ENCODE results near the gene NFATC2.

The NFATC2 gene

DNA sequence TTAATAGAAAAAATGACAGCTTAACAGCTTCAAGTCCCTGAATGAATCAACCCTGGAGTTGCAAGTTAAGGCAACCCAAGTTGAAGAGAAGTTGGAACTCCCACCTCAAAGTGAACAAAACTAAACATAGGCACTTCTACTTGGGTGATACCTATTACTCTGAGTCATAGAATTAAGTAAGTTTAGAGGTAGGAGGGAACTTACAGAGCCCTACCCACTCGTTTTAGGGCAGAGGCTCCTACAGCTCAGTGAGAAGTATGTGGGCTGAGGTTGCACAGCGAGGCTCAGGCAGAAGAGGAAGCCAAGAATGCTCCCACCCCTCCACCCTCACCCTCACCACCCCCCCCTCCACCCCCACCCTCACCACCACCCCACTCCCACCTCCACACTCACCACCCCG, 42.2 kb downstream of the NFATC2 start:
- TF ChIP-seq, protein P1, sequence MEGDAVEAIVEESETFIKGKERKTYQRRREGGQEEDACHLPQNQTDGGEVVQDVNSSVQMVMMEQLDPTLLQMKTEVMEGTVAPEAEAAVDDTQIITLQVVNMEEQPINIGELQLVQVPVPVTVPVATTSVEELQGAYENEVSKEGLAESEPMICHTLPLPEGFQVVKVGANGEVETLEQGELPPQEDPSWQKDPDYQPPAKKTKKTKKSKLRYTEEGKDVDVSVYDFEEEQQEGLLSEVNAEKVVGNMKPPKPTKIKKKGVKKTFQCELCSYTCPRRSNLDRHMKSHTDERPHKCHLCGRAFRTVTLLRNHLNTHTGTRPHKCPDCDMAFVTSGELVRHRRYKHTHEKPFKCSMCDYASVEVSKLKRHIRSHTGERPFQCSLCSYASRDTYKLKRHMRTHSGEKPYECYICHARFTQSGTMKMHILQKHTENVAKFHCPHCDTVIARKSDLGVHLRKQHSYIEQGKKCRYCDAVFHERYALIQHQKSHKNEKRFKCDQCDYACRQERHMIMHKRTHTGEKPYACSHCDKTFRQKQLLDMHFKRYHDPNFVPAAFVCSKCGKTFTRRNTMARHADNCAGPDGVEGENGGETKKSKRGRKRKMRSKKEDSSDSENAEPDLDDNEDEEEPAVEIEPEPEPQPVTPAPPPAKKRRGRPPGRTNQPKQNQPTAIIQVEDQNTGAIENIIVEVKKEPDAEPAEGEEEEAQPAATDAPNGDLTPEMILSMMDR (IDR thresholded peaks at IDR 0.05; ENCODE audit: borderline replicate concordance, insufficient read depth, low read depth, low read length), result no peak

DNA sequence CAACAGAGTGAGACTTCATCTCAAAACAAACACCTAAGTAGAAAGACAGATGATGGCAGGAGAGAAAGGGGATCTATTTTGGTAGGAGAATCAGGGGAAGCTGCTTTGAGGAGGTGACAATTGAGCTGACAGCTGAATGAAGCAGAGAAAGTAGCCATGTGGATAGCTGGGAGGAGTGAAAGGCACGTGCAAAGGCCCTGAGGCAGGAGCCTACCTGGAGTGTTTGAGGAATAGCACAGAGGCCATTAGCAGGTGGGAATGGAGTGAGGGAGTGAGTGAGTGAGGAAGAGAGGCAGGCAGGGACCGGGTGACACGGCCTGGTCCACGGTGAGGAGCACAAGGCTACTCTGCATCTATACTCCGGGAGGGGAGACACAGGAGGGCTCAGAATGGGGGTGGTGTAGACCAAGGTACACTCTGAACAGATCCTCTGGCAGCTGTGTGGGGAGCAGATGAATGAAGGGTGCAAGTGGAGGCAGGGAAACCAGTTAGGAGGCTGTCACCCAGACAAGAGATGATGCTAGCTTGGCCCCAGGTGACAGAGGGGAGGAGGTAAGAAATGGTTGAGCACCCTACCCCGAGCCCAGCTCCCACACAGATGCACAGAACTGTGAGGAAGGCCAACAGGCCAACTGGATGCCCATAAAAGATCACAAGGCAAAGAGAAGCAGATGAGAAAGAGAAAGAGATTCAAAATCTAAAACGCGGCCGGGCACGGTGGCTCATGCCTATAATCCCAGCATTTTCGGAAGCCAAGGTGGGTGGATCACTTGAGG, 43.6 kb downstream of the NFATC2 start:
- TF ChIP-seq, protein P1 (IDR thresholded peaks at IDR 0.05; ENCODE audit: borderline replicate concordance, insufficient read depth, low read depth, low read length), result no peak

More for the DNA sequence above, 42.2 kb downstream of the NFATC2 start:
- no peak overlapping the region for H3K4me3 ChIP-seq (ENCODE audit: low read depth, low read length)

DNA sequence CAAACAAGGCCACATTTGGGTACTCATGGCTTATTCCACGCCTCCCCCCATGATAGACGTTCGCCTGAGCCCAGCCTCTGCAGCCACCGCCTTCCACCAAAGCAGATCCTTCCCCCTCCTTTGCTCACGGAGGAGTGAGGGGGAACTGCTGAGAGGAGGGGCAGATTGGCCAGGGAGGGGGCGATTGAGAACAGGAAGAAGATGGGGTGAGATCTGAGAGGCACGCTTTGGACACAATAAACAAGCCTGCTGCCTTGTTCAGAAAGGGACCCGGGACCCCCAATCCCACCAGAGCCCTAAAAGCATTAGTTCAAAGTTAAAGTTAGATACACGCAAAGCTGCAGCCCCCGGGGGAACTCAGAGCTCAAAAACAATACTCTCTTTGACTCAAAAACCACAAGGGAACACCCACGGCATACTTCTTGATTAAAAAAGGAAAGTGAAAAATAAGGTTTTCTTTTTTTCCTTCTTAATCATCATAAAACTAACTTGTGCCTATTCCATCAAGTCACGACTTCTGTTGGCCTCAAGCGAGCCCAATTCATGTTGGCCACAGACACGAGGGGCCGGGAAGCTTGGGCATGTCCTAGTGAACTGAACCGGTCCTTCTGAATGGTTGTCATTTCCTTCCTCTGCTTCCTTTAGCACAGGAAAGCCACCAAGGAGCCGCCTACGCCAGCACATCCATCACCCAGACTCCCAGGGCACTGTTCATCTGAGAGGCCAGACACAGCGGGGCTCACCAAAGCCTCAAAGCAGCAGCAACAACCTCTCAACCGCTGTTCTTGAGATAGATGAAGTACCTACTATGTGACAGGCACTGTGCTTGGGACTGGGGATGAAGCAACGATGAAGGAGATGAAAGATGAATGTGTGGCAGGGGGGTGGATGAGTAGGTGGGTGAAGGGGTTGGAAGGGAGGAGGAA, 44.7 kb downstream of the NFATC2 start:
- H3K4me3 ChIP-seq (ENCODE audit: low read depth, low read length), result peak overlapping the region; percentile 7
- TF ChIP-seq, protein P1 (IDR thresholded peaks at IDR 0.05; ENCODE audit: borderline replicate concordance, insufficient read depth, low read depth, low read length), result no peak

More for the DNA sequence above, 43.6 kb downstream of the NFATC2 start:
- H3K4me3 ChIP-seq (ENCODE audit: low read depth, low read length), result no peak overlapping the region

DNA sequence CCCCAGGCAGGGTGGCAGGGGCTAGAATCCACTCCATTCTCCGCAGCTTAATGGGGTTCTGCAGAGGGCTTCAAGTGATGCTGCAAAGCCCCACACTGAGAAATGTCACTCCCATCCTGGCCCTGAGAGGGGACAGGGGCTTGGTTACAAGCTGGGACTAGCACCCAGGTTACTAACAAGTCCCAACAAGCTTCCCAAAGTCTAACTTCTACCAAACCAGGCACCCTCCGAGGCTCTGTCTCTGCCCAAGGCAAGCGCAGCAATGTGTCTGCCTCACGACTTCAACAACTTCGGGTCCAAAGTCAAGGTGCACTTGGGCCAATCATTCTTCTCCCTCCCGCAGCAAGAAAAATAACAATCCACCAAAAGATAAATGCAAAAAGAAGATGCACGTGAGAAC, 45.6 kb downstream of the NFATC2 start:
- TF ChIP-seq, protein P1 (IDR thresholded peaks at IDR 0.05; ENCODE audit: borderline replicate concordance, insufficient read depth, low read depth, low read length), result no peak
- H3K4me3 ChIP-seq (ENCODE audit: low read depth, low read length), result no peak overlapping the region

DNA sequence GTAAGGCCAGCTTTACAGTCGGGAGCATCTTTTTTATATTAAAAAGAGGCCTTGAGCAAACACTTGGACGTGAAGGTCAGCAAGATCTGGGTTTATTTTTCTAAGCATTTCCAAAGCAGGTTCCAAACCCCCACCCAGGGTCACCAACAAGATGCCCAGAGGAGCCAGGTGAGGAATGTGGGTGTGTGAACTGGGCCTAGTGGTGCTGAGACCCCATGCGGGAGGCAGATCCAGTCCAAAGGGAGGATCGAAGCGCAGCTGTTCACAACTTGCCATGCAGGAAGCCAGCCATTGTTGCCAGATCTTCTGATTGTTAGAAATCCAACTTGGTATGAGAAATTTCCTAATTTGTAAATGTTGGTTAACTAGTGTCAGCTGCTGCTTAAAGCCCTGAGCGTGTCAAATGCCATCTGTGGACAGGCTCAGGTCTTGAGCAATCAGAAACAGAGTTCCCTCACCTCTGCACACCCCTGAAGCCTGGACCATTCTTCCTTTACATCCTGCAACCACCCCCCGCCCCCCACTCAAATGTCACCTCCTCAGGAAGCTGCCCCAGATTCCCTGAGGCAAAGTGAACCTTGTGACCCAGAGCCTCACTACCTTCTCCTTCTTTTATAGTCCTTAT, 46.5 kb downstream of the NFATC2 start:
- no peak overlapping the region for H3K4me3 ChIP-seq (ENCODE audit: low read depth, low read length)
- TF ChIP-seq, protein P1 (IDR thresholded peaks at IDR 0.05; ENCODE audit: borderline replicate concordance, insufficient read depth, low read depth, low read length), result no peak

DNA sequence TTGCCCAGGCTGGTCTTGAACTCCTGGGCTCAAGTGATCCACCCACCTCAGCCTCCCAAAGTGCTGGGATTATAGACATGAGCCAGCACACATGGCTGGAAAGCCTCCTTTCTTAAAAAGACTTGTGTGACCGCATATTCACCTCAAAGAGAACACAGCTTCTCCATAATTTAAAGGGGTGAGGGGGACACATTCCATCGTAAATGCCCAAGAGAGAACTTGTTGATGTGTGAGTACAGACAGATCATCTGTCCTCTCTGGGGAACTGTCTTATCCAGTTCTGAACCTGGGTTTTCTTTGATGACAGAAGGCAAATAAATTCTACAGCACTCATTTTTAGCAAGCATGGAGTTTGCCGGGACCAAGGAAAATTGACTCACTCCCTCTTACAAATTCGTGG, 47.2 kb downstream of the NFATC2 start:
- H3K4me3 ChIP-seq (ENCODE audit: low read depth, low read length), result no peak overlapping the region
- TF ChIP-seq, protein P1 (IDR thresholded peaks at IDR 0.05; ENCODE audit: borderline replicate concordance, insufficient read depth, low read depth, low read length), result no peak

Measured in GM12875 (cell line).